ENCODE results near the gene KPNA1. TPM values are rescaled to one million over a fixed set of nuclear protein-coding genes. Genes with fewer than 3 reads are reported as not detected.

KPNA1 gene
- 21.8 TPM for total RNA-seq

- Histone ChIP-seq H3K9me3 (ENCODE audit: low read depth, low read length) (no peaks in the 10 kb centered on the region), H3K4me3 (ENCODE audit: low read length) (peak within 1 kb of the TSS; percentile 79), H3K4me1 (ENCODE audit: insufficient read depth, low read length) (peaks cover 23% of the 10 kb centered on the region), H3K27me3 (ENCODE audit: insufficient read depth, low read length) (no peaks in the 10 kb centered on the region)
Measured at GRCh38 chr3:122514123-122515019, at the start of gene KPNA1. Gene KPNA1 (minus strand): TSS chr3:122514939. CDS start chr3:122496565, 18,374 bp downstream.

- H3K4me3 ChIP-seq (ENCODE audit: low read length) = peak within 1 kb of the TSS; percentile 88
- no peaks in the 10 kb centered on the region for H3K9me3 ChIP-seq (ENCODE audit: low read depth, low read length)
- no peaks in the 10 kb centered on the region for H3K27me3 ChIP-seq (ENCODE audit: insufficient read depth, low read length)
- H3K4me1 ChIP-seq (ENCODE audit: insufficient read depth, low read length) = peaks cover 65% of the 10 kb centered on the region
Measured at GRCh38 chr3:122564155-122564912, 49.6 kb upstream of the KPNA1 start, which contains the start of the genes DTX3L and PARP9. Gene DTX3L (plus strand): TSS chr3:122564338. CDS start chr3:122564427, 89 bp downstream. Gene PARP9 (minus strand): TSS chr3:122564300. CDS start chr3:122559620, 4,680 bp downstream.

- peaks cover 59% of the 10 kb centered on the region for H3K4me1 ChIP-seq (ENCODE audit: insufficient read depth, low read length)
- H3K27me3 ChIP-seq (ENCODE audit: insufficient read depth, low read length) = no peaks in the 10 kb centered on the region
- H3K4me3 ChIP-seq (ENCODE audit: low read length) = peak overlapping the region; percentile 88
- no peaks in the 10 kb centered on the region for H3K9me3 ChIP-seq (ENCODE audit: low read depth, low read length)
Measured at GRCh38 chr3:122563717-122564025, 48.9 kb upstream of the KPNA1 start.

GRCh38 chr3:122562923-122563716, 48.4 kb upstream of the KPNA1 start:
- Histone ChIP-seq H3K4me1 (ENCODE audit: insufficient read depth, low read length) (peaks cover 55% of the 10 kb centered on the region), H3K27me3 (ENCODE audit: insufficient read depth, low read length) (no peaks in the 10 kb centered on the region), H3K4me3 (ENCODE audit: low read length) (peak overlapping the region; percentile 88), H3K9me3 (ENCODE audit: low read depth, low read length) (no peaks in the 10 kb centered on the region)

- H3K9me3 ChIP-seq (ENCODE audit: low read depth, low read length) = no peaks in the 10 kb centered on the region
- peaks cover 39% of the 10 kb centered on the region for H3K4me1 ChIP-seq (ENCODE audit: insufficient read depth, low read length)
- H3K4me3 ChIP-seq (ENCODE audit: low read length) = no peak overlapping the region
- no peaks in the 10 kb centered on the region for H3K27me3 ChIP-seq (ENCODE audit: insufficient read depth, low read length)
Measured at GRCh38 chr3:122560680-122561079, 45.9 kb upstream of the KPNA1 start.

- Histone ChIP-seq H3K9me3 (ENCODE audit: low read depth, low read length) (no peaks in the 10 kb centered on the region), H3K27me3 (ENCODE audit: insufficient read depth, low read length) (no peaks in the 10 kb centered on the region), H3K4me1 (ENCODE audit: insufficient read depth, low read length) (peaks cover 31% of the 10 kb centered on the region), H3K4me3 (ENCODE audit: low read length) (no peak overlapping the region)
Measured at GRCh38 chr3:122559906-122560305, 45.2 kb upstream of the KPNA1 start.

GRCh38 chr3:122558605-122559004, 43.9 kb upstream of the KPNA1 start:
- Histone ChIP-seq H3K4me1 (ENCODE audit: insufficient read depth, low read length) (peaks cover 34% of the 10 kb centered on the region), H3K4me3 (ENCODE audit: low read length) (no peak overlapping the region), H3K9me3 (ENCODE audit: low read depth, low read length) (no peaks in the 10 kb centered on the region), H3K27me3 (ENCODE audit: insufficient read depth, low read length) (no peaks in the 10 kb centered on the region)

- Histone ChIP-seq H3K4me1 (ENCODE audit: insufficient read depth, low read length) (peaks cover 23% of the 10 kb centered on the region), H3K9me3 (ENCODE audit: low read depth, low read length) (no peaks in the 10 kb centered on the region), H3K27me3 (ENCODE audit: insufficient read depth, low read length) (no peaks in the 10 kb centered on the region), H3K4me3 (ENCODE audit: low read length) (no peak overlapping the region)
Measured at GRCh38 chr3:122557356-122557755, 42.6 kb upstream of the KPNA1 start.

GRCh38 chr3:122555275-122556071, 40.7 kb upstream of the KPNA1 start:
- Histone ChIP-seq H3K27me3 (ENCODE audit: insufficient read depth, low read length) (no peaks in the 10 kb centered on the region), H3K4me1 (ENCODE audit: insufficient read depth, low read length) (peaks cover 5% of the 10 kb centered on the region), H3K4me3 (ENCODE audit: low read length) (no peak overlapping the region), H3K9me3 (ENCODE audit: low read depth, low read length) (no peaks in the 10 kb centered on the region)

GRCh38 chr3:122553171-122553570, 38.4 kb upstream of the KPNA1 start:
- H3K9me3 ChIP-seq (ENCODE audit: low read depth, low read length) = no peaks in the 10 kb centered on the region
- peaks cover 5% of the 10 kb centered on the region for H3K4me1 ChIP-seq (ENCODE audit: insufficient read depth, low read length)
- H3K4me3 ChIP-seq (ENCODE audit: low read length) = no peak overlapping the region
- no peaks in the 10 kb centered on the region for H3K27me3 ChIP-seq (ENCODE audit: insufficient read depth, low read length)

GRCh38 chr3:122548619-122549018, 33.9 kb upstream of the KPNA1 start:
- Histone ChIP-seq H3K4me3 (ENCODE audit: low read length) (no peak overlapping the region), H3K27me3 (ENCODE audit: insufficient read depth, low read length) (no peaks in the 10 kb centered on the region), H3K4me1 (ENCODE audit: insufficient read depth, low read length) (peaks cover under 1% of the 10 kb centered on the region), H3K9me3 (ENCODE audit: low read depth, low read length) (no peaks in the 10 kb centered on the region)

- Histone ChIP-seq H3K4me1 (ENCODE audit: insufficient read depth, low read length) (no peaks in the 10 kb centered on the region), H3K9me3 (ENCODE audit: low read depth, low read length) (no peaks in the 10 kb centered on the region), H3K4me3 (ENCODE audit: low read length) (no peak overlapping the region), H3K27me3 (ENCODE audit: insufficient read depth, low read length) (no peaks in the 10 kb centered on the region)
Measured at GRCh38 chr3:122548076-122548475, 33.3 kb upstream of the KPNA1 start.

GRCh38 chr3:122546151-122546550, 31.4 kb upstream of the KPNA1 start:
- no peaks in the 10 kb centered on the region for H3K4me1 ChIP-seq (ENCODE audit: insufficient read depth, low read length)
- H3K9me3 ChIP-seq (ENCODE audit: low read depth, low read length) = no peaks in the 10 kb centered on the region
- H3K27me3 ChIP-seq (ENCODE audit: insufficient read depth, low read length) = no peaks in the 10 kb centered on the region
- no peak overlapping the region for H3K4me3 ChIP-seq (ENCODE audit: low read length)

GRCh38 chr3:122538956-122539490, 24.3 kb upstream of the KPNA1 start:
- no peaks in the 10 kb centered on the region for H3K9me3 ChIP-seq (ENCODE audit: low read depth, low read length)
- H3K4me3 ChIP-seq (ENCODE audit: low read length) = no peak overlapping the region
- H3K4me1 ChIP-seq (ENCODE audit: insufficient read depth, low read length) = peaks cover 15% of the 10 kb centered on the region
- H3K27me3 ChIP-seq (ENCODE audit: insufficient read depth, low read length) = no peaks in the 10 kb centered on the region

All from mononuclear cell (primary cell).